BJ (cell line): ENCODE data around the gene ENPEP. TPM values are rescaled to one million over a fixed set of nuclear protein-coding genes. Genes with fewer than 3 reads are reported as not detected.

Experiments used
- CTCF ChIA-PET: fragments of 350-600 bp; formaldehyde crosslinking; extraction: SDS; loops from one replicate; lab custom pipeline; 2021; ENCODE audit warnings: antibody characterized with exemption, inconsistent platforms; lab: Yijun Ruan, JAX
- POLR2A ChIA-PET: fragments of 300-600 bp; sonication (Branson Sonifier 250); formaldehyde crosslinking; extraction: SDS; loops from one replicate; lab custom pipeline; 2021; ENCODE audit warnings: antibody characterized with exemption; lab: Charles Lee
- DNase-seq: peaks from one replicate; pipeline ENCODE4 v3.0.0-alpha.2; 2011; ENCODE audit warnings: low read depth
- H3K27me3 ChIP-seq: 2 replicates; pipeline ENCODE4 v1.6.0; 2011; ENCODE audit warnings: low read length; ENCODE audit not compliant: control insufficient read depth, insufficient read depth
- H3K36me3 ChIP-seq: 2 replicates; pipeline ENCODE4 v1.5.1; 2011; ENCODE audit warnings: low read length; ENCODE audit not compliant: control insufficient read depth, insufficient read depth
- H3K4me3 ChIP-seq: 2 replicates; pipeline ENCODE4 v1.5.1; 2011; ENCODE audit warnings: low read depth, mild to moderate bottlenecking, control low read depth, low read length
- CTCF ChIP-seq: IDR thresholded peaks from 2 replicates; pipeline ENCODE4 v1.5.1; 2011; ENCODE audit warnings: low read depth, mild to moderate bottlenecking, control low read depth, inconsistent platforms, low read length, moderate library complexity; ENCODE audit not compliant: insufficient read depth
- polyA plus RNA-seq: library from polyadenylated mRNA; depleted of rRNA; stranded (reverse); fragments of >200 nt; gene quantifications from 2 replicates; pipeline ENCODE4 v1.2.3, GENCODE V29; 2011

Gene ENPEP
- polyA plus RNA-seq, 1 experiment, result 0.40 TPM

GRCh38 chr4:110533590-110533910 lies 57.6 kb downstream of the ENPEP start:
- Histone ChIP-seq H3K4me3 (no peak overlapping the region), H3K27me3 (no peaks in the 10 kb centered on the region), H3K36me3 (no peaks in the 10 kb centered on the region)
- CTCF ChIA-PET, result interaction anchor here (0.6 to 1.5 kb wide), 4 partner anchors 16 to 534 kb away, joined by 3 read pairs; no protein-coding TSS in a partner anchor
- POLR2A ChIA-PET, result no interaction called here
- no peak for DNase-seq
- TF ChIP-seq CTCF, result no peak

GRCh38 chr4:110533940-110534339 lies 58.0 kb downstream of the ENPEP start:
- POLR2A ChIA-PET, result no interaction called here

GRCh38 chr4:110540581-110540980 lies 64.6 kb downstream of the ENPEP start:
- ChIA-PET CTCF (interaction anchor here (0.6 kb wide), 1 partner anchor 60 kb away, joined by 4 read pairs; no protein-coding TSS in a partner anchor), POLR2A (no interaction called here)
- TF ChIP-seq CTCF, result no peak
- Histone ChIP-seq H3K36me3 (no peaks in the 10 kb centered on the region), H3K27me3 (no peaks in the 10 kb centered on the region), H3K4me3 (no peak overlapping the region)
- DNase-seq, result no peak

More at GRCh38 chr4:110533940-110534339, 58.0 kb downstream of the ENPEP start:
- Histone ChIP-seq H3K4me3 (no peak overlapping the region), H3K27me3 (no peaks in the 10 kb centered on the region), H3K36me3 (no peaks in the 10 kb centered on the region)
- CTCF ChIA-PET, result interaction anchor here (0.6 to 1.5 kb wide), 4 partner anchors 16 to 535 kb away, joined by 3 read pairs; no protein-coding TSS in a partner anchor
- no peak for TF ChIP-seq CTCF
- peak; percentile 46 for DNase-seq

GRCh38 chr4:110540982-110541451 lies 65.1 kb downstream of the ENPEP start:
- POLR2A ChIA-PET, result no interaction called here

GRCh38 chr4:110543577-110543976 lies 67.6 kb downstream of the ENPEP start:
- ChIA-PET POLR2A (no interaction called here), CTCF (no interaction called here)
- no peaks in the 10 kb centered on the region for H3K36me3 ChIP-seq
- H3K27me3 ChIP-seq, result no peaks in the 10 kb centered on the region
- TF ChIP-seq CTCF, result no peak
- H3K4me3 ChIP-seq, result no peak overlapping the region
- DNase-seq, result no peak

More at GRCh38 chr4:110540982-110541451, 65.1 kb downstream of the ENPEP start:
- TF ChIP-seq CTCF, result no peak
- Histone ChIP-seq H3K4me3 (no peak overlapping the region), H3K27me3 (no peaks in the 10 kb centered on the region), H3K36me3 (no peaks in the 10 kb centered on the region)
- CTCF ChIA-PET, result interaction anchor here (0.6 kb wide), 1 partner anchor 60 kb away, joined by 4 read pairs; no protein-coding TSS in a partner anchor
- DNase-seq, result peak; percentile 1
